Right lobe of liver (tissue), 6 donors: Measurements from ENCODE around the gene C3AR1. TPM values are rescaled to one million over a fixed set of nuclear protein-coding genes. Genes with fewer than 3 reads are reported as not detected.
"Not testable (repeated sequence)": the region's sequence is repeated elsewhere in the genome, so short reads cannot be mapped to it uniquely, and the experiment has no call there.

Experiments
- ATAC-seq, 4 donors: fragments of 200-7000 bp; cut with Tn5 transposase; one replicate each; pipeline ENCODE4 v1.9.1; 2020; ENCODE audit warnings: mild to moderate bottlenecking in 4 of 4, moderate library complexity in 4 of 4
- DNase-seq, 3 donors: peaks; one replicate each; pipeline ENCODE4 v3.0.0-alpha.2; 2020
- H3K27ac ChIP-seq, 3 donors: fragments of 200-600 bp; one replicate each; pipeline ENCODE4 v1.8.0; 2022
- H3K27me3 ChIP-seq, 2 donors: fragments of 200-600 bp; one replicate each; pipeline ENCODE4 v1.8.0; 2022
- H3K36me3 ChIP-seq, 4 donors: fragments of 200-600 bp; sonication (generic) in 1 of 4; one replicate each; pipeline versions ENCODE4 v1.5.1 to v1.8.0; 2017 to 2022; ENCODE audit warnings: control low read depth in 1 of 4
- H3K4me1 ChIP-seq, 4 donors: fragments of 200-600 bp; sonication (generic) in 1 of 4; one replicate each; pipeline versions ENCODE4 v1.5.1 to v1.8.0; 2017 to 2022; ENCODE audit warnings: control low read depth in 1 of 4
- H3K4me3 ChIP-seq, 3 donors: fragments of 200-600 bp; one replicate each; pipeline ENCODE4 v1.8.0; 2022
- H3K9me3 ChIP-seq, 4 donors: fragments of 200-600 bp; sonication (generic) in 1 of 4; one replicate each; pipeline versions ENCODE4 v1.5.1 to v1.8.0; 2017 to 2022; ENCODE audit warnings: control low read depth in 1 of 4
- POLR2A ChIP-seq: fragments of 450-650 bp; IDR thresholded peaks from one replicate; pipeline ENCODE4 v1.6.1; 2017; ENCODE audit warnings: antibody characterized with exemption, mild to moderate bottlenecking
- WGBS: methylation state at CpG from one replicate; pipeline ENCODE4 v1.1.6; 2018; ENCODE audit warnings: low coverage, low lambda C conversion rate; ENCODE audit not compliant: insufficient coverage; ENCODE audit errors: missing lambda C conversion rate; 5-methylcytosine and 5-hydroxymethylcytosine counted together
- intact Hi-C, 2 donors: fragments of 100-400 bp; cut with DNase I; formaldehyde crosslinking; loops; one replicate each; pipeline versions ENCODE4 v1.11.2 to v1.14.1; 2022
- total RNA-seq, 6 experiments: library from RNA; depleted of rRNA in 2 of 6; stranded (reverse); fragments of >200 nt in 2 of 6; fragmentation: NEBNext Ultra II Directional in 3 of 6; extraction: Animal tissue kit (Norgen Biotek cat#: 25700) in 3 of 6; gene quantifications; one replicate each; pipeline versions ENCODE4 v1.1.0 to v1.2.4, GENCODE V29; 2016 to 2023
- TF ChIP-seq, protein P1 (sequence below), 4 donors: fragments of 200-600 bp in 3 of 4; fragments of 450-650 bp in 1 of 4; IDR thresholded peaks; one replicate each; pipeline versions ENCODE4 v1.5.1 to v1.8.0; 2016 to 2022; ENCODE audit warnings: antibody characterized with exemption in 4 of 4, mild to moderate bottlenecking in 2 of 4
- donor health status: DM: no; HTN: yes; CAD: no.
- donor health status: DM: no; HTN: no; CAD: no.
- donor health status: DM: no; HTN: no; CAD: no.
- donor health status: DM: no; HTN: yes; CAD: no.
- donor health status: DM: no; HTN: yes; CAD: no.

The C3AR1 gene
- total RNA-seq, 6 experiments from 2014 or later, result 2.0 to 11.9 (median 3.8) TPM

DNA sequence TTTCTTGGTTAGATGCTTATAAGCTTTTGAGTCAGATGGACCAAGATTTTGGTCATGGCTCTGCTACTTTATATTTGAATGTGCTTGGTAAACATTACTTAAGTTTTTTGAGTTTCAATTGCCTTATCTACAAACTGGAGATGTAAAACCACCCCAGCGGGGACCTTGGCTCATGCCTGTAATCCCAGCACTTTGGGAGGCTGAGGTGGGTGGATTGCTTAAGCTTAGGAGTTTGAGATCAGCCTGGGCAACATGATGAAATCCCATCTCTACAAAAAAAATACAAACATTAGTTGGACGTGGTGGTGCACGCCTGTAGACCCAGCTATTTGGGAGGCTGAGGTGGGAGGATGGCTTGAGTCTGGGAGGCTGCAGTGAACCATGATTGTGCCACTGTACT lies 27.1 kb upstream of the C3AR1 start:
- intact Hi-C loops, result no loop called here
- no peaks in the 10 kb centered on the region for H3K4me1 ChIP-seq
- no peaks in the 10 kb centered on the region for H3K9me3 ChIP-seq
- no peak for TF ChIP-seq POLR2A
- TF ChIP-seq, protein P1, sequence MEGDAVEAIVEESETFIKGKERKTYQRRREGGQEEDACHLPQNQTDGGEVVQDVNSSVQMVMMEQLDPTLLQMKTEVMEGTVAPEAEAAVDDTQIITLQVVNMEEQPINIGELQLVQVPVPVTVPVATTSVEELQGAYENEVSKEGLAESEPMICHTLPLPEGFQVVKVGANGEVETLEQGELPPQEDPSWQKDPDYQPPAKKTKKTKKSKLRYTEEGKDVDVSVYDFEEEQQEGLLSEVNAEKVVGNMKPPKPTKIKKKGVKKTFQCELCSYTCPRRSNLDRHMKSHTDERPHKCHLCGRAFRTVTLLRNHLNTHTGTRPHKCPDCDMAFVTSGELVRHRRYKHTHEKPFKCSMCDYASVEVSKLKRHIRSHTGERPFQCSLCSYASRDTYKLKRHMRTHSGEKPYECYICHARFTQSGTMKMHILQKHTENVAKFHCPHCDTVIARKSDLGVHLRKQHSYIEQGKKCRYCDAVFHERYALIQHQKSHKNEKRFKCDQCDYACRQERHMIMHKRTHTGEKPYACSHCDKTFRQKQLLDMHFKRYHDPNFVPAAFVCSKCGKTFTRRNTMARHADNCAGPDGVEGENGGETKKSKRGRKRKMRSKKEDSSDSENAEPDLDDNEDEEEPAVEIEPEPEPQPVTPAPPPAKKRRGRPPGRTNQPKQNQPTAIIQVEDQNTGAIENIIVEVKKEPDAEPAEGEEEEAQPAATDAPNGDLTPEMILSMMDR (IDR thresholded peaks at IDR 0.05), result no peak
- peaks cover 17 to 74% (median 40%) of the 10 kb centered on the region in 4 donors for H3K36me3 ChIP-seq
- no peaks in the 10 kb centered on the region for H3K27me3 ChIP-seq
- WGBS, result 83% methylated on average over 3 of the region's 3 CpGs
- no peak for DNase-seq
- H3K4me3 ChIP-seq, result no peak overlapping the region
- H3K27ac ChIP-seq, result no peak overlapping the region
- ATAC-seq, result no peak

DNA sequence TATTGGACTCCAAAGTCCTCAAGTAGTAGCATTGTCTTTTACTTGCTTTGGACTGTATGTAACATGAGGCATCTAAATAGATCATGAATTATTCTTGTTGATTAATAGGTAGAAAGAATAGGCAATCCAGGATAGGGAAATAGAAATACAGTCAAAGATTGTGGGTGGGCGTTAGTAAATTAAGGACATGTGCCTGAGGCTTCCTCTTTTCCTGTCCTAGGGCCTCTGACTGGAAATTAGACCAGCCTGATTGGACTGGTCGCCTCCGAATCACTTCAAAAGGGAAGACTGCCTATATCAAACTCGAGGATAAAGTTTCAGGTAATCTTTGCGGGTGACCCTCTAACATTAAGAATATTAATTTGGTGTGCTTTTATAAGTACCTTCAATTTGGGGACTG lies 23.6 kb upstream of the C3AR1 start:
- Histone ChIP-seq H3K36me3 (peaks cover 16 to 53% (median 32%) of the 10 kb centered on the region in 4 donors), H3K4me3 (no peak overlapping the region), H3K27ac (no peak overlapping the region), H3K4me1 (peaks cover 0 to 7% (median 3%) of the 10 kb centered on the region in 4 donors), H3K9me3 (no peaks in the 10 kb centered on the region), H3K27me3 (no peaks in the 10 kb centered on the region)
- TF ChIP-seq, protein P1 (IDR thresholded peaks at IDR 0.05), result no peak
- TF ChIP-seq POLR2A, result no peak
- intact Hi-C loops, result loop anchor here in 1 of 2 donors (10.0 kb wide), 1 partner anchor 55 kb away; the partner anchor contains the start of gene FOXJ2
- DNase-seq (no peak), ATAC-seq (no peak)
- WGBS, result 61% methylated on average over 5 of the region's 5 CpGs

DNA sequence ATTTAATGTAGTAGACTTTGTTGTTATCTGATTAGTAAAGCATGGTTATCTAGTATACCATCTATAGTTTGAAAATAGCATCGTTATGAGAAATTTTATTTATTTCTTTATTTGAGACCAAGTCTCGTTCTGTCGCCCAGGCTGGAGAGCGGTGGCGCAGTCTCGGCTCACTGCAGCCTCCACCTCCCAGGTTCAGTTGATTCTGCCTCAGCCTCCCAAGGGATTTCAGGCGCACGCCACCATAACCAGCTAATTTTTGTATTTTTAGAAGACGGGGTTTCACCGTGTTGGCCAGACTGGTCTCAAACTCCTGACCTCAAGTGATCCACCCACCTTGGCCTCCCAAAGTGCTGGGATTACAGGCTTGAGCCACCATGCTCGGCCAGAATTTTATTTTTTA lies 23.1 kb upstream of the C3AR1 start:
- peaks cover 0 to 10% (median 3%) of the 10 kb centered on the region in 4 donors for H3K4me1 ChIP-seq
- DNase-seq, H3K9me3 ChIP-seq, H3K27me3 ChIP-seq, ATAC-seq, H3K27ac ChIP-seq, H3K4me3 ChIP-seq: not testable (repeated sequence)
- intact Hi-C loops, result loop anchor here in 1 of 2 donors (10.0 kb wide), 1 partner anchor 54 kb away; the partner anchor contains the start of gene FOXJ2
- peaks cover 14 to 48% (median 29%) of the 10 kb centered on the region in 4 donors for H3K36me3 ChIP-seq
- 86% methylated on average over 9 of the region's 11 CpGs for WGBS

DNA sequence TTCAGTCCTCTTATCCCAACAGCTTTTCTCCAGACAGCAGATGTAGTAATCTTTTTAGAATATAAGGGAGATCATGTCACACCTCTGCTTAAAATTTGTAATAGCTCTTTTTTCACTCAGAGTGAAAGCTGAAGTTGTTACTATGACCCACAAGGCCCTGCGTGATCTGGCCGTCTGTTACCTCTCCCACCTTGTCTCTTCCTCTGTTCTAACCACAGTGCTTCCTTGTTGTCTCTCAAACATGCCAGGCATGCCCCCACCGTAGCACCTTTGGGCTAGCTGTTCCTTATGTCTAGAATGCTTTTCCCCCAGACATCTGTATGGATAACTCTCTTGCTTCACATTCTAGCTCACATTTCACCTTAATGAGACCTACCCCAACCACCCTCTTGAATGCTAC lies 22.4 kb upstream of the C3AR1 start:
- peaks cover 7 to 41% (median 26%) of the 10 kb centered on the region in 4 donors for H3K36me3 ChIP-seq
- ATAC-seq (peak; percentile 28 to 42 (median 32)), DNase-seq (no peak)
- H3K27me3 ChIP-seq, result no peaks in the 10 kb centered on the region
- peaks cover 0 to 17% (median 3%) of the 10 kb centered on the region in 4 donors for H3K4me1 ChIP-seq
- 55% methylated on average over 3 of the region's 3 CpGs for WGBS
- H3K9me3 ChIP-seq, result no peaks in the 10 kb centered on the region
- no peak overlapping the region for H3K4me3 ChIP-seq
- intact Hi-C loops, result loop anchor here in 1 of 2 donors (10.0 kb wide), 1 partner anchor 54 kb away; the partner anchor contains the start of gene FOXJ2
- no peak overlapping the region for H3K27ac ChIP-seq
- TF ChIP-seq POLR2A, result no peak
- TF ChIP-seq, protein P1 (IDR thresholded peaks at IDR 0.05), result no peak

DNA sequence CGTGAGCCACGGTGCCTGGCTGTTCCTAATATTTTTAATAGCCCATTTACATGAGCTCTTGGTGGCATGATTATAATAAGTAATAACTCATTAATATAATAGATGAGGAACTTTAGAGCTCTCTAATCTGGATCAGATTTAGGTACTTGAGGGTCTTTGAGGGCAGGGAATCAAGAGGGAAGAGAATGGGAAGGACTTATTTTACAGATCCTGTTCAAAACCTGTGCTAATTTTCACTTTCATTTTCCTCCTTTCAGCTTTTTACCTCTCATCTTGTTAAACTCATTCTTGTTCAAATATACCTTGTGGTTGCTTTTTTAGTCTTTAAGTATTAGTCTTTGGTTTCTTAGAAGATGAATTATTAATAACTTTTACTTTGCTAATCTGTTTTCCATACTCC lies 21.5 kb upstream of the C3AR1 start:
- TF ChIP-seq POLR2A, result no peak
- TF ChIP-seq, protein P1 (IDR thresholded peaks at IDR 0.05), result no peak
- no peaks in the 10 kb centered on the region for H3K27me3 ChIP-seq
- H3K27ac ChIP-seq, result no peak overlapping the region
- H3K4me3 ChIP-seq, result no peak overlapping the region
- ATAC-seq (no peak), DNase-seq (no peak)
- H3K4me1 ChIP-seq, result peaks cover 0 to 26% (median 7%) of the 10 kb centered on the region in 4 donors
- no peaks in the 10 kb centered on the region for H3K9me3 ChIP-seq
- peaks cover under 1 to 32% (median 20%) of the 10 kb centered on the region in 4 donors for H3K36me3 ChIP-seq
- WGBS, result 85% methylated on average over 2 of the region's 2 CpGs
- intact Hi-C loops, result loop anchor here in 1 of 2 donors (10.0 kb wide), 1 partner anchor 53 kb away; the partner anchor contains the start of gene FOXJ2

DNA sequence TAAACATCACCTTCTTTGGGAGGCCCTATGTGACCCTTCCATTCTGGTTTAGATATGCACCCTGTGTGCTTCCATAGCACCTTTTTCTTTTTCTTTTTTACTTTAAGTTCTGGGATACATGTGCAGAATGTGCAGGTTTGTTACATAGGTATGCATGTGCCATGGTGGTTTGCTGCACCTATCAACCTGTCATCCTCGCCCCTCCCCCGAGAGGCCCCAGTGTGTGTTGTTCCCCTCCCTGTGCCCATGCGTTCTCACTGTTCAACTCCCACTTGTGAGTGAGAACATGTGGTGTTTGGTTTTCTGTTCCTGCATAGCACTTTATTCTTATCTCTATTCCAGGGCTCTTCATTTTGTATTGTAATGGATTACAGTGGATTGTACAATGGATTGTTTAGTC lies 18.2 kb upstream of the C3AR1 start:
- H3K9me3 ChIP-seq, ATAC-seq, H3K36me3 ChIP-seq, DNase-seq, H3K27me3 ChIP-seq, H3K27ac ChIP-seq, H3K4me3 ChIP-seq: not testable (repeated sequence)
- intact Hi-C loops, result loop anchor here in 1 of 2 donors (10.0 kb wide), 1 partner anchor 50 kb away; the partner anchor contains the start of gene FOXJ2
- 76% methylated on average over 3 of the region's 3 CpGs for WGBS
- H3K4me1 ChIP-seq, result peaks cover 0 to 26% (median 7%) of the 10 kb centered on the region in 4 donors
